ENCODE results near the gene PTPN20.

- TF ChIP-seq GATA2 (IDR thresholded peaks at IDR 0.05; ENCODE audit: low read depth, low read length) (no peak), GATA3 (IDR thresholded peaks at IDR 0.05; ENCODE audit: low read depth, low read length) (no peak)
Observed at GRCh38 chr10:47019155-47020145, 108.2 kb downstream of the PTPN20 start.
